Stimulated activated CD8-positive, alpha-beta memory T cell treated with anti-CD3 and anti-CD28 coated beads, Interleukin-15, amount 100 ng/mL, for 4 hours (primary cell): Measurements from ENCODE around the gene CCL4L2.
"Not testable (repeated sequence)": the region's sequence is repeated elsewhere in the genome, so short reads cannot be mapped to it uniquely, and the experiment has no call there.

ENCODE experiments used
- DNase-seq, 2 donors: peaks; one replicate each; pipeline ENCODE4 v3.0.0-alpha.2; 2020; ENCODE audit warnings: low read depth in 2 of 2

The CCL4L2 gene

DNA sequence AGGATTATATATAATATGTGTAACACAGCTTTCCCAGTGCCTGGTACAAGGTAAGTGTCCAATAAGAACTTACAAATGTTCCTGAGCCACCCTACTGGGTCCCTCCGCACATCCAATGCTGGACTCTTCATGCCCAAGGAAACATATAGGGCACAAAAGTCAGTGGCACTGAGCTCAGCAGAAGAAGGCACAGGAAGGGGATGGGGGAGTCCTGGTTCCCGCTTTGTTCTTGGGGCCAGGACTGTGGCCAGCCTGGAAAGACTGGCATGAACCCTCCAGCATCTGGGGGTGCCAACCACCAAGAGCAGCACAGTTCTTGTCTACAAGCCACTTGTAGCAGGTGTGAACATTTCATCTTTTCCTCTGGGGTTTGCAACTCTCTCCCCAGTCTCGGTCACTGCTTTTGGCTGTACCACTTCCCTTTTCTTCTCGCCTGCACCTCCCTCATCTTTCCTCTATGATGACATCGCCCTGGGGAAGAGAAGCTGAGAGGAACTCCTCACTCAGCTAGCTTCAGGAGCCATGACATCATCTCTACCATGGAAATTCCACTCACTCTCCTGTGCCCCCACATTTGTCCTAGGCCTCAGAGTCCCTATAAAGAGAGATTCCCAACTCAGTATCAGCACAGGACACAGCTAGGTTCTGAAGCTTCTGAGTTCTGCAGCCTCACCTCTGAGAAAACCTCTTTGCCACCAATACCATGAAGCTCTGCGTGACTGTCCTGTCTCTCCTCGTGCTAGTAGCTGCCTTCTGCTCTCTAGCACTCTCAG lies at the start of gene CCL4L2:
CCL4L2 (plus strand) TSS at position 625 of the 773 bp plus-strand sequence.
- not testable (repeated sequence) for DNase-seq

DNA sequence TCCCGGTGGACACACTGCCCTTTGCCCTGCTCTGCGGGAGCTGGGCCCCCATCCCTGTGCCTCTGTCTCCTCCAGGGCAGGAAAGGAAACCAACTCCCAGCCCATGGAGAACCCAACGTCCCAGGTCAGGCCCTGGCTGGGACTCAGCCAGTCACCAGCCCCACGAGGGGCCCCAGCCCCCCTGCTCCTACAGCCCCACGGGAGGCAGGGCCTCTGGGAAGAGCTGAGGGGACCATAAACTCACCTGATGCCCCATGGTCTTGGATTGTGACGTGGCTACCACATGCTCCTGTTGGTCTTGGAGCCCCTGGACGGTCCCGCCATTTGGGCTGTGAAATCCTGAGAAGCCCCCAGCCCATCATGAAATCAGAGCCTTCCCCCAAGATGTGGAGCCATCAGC lies 42.0 kb upstream of the CCL4L2 start:
- not testable (repeated sequence) for DNase-seq

DNA sequence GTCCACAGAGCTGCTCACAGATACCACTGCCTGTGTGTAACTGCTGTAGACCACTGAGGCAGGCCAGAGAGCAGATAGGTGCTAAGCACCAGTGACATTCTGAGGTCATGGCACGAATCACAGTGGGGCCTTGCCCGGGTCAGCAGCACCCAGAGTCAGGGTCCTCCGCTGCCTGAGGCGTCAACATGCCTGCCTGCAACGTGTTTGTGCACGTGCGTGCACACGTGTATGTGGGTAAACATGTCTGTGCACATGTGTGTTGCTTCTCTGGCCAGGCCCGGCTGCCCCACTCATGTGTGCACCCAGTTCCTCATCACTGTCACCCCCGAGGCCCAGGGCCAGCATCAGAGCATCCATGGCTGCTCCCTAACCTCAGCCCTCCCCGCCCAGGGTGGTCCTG lies 34.3 kb upstream of the CCL4L2 start, which contains the start of gene TBC1D3B:
TBC1D3B (minus strand) TSS at position 101 of the 400 bp plus-strand sequence. CDS start 1,586 bp downstream, outside the sequence.
- DNase-seq, result not testable (repeated sequence)

DNA sequence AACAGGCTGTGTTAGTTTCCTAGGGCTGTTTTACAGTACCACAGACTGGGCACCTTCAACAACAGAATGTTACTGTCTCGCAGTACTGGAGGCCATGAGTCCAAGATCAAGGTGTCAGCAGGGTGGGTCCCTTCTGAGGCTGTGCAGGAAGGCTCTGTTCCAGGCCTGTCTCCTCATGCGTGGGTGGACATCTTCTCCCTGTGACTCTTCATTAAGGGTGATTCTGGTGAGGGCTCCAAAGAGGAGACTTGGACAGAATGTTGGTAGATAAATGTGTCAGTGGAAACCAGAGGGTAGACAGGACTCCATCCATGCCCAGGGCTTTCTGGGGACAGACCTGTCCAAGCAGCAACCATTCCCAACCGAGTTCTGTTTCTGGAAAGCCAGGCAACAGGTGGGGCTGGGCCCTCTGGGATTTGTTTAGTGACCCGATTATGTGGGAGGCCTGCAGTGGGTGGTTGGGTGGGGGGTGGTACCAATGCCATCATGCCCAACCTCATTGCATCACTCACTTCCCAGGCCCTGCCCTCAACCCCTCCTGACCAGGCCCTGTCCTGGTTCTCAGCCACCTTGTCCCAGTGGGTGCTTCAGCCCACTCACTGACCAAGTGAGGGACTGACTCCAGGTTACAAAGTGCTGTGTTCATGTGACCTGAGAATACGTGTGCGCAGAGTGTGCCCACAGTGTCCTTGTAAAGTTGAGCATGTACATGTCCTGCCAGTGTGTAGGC lies 29.3 kb upstream of the CCL4L2 start:
- DNase-seq, result not testable (repeated sequence)

DNA sequence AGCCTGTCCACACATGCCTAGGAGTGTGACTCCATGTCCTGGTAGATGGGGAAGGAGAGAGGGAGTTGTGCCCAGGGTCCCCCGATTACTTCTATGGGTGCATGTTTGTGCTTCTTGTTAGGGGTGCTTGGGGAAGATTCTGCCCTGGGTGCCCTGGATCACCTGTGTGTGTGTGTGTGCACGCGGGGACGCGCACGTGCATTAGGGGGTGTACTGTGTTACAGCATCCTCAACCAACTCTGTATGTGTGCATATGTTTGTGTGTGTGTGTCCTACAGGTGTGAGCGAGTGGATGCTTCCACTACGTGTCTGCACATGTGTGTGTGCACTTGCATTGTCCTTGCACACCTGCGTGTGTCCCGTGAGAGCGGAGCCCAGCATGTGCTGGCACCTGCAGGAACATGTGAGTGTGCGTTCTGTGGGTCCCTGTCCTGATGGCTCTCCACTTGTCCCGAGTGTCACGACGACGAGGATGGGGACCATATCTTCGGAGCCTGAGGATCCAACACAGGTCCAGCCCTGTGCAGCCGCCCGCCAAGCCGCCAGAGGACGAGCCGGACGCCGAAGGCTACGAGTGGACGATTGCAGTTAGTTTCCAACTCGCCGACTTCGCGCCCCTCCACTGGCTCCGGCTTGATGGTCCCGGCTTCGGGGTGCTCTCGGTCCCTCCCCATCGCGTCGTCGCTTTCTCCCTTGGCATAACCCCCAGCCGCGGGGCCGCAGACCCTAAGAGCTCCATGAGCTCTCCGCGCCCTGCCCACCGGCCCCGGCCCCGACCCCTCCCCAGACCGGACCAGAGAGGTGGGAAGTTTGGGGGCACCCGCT lies 28.5 kb upstream of the CCL4L2 start:
- DNase-seq, result no peak

DNA sequence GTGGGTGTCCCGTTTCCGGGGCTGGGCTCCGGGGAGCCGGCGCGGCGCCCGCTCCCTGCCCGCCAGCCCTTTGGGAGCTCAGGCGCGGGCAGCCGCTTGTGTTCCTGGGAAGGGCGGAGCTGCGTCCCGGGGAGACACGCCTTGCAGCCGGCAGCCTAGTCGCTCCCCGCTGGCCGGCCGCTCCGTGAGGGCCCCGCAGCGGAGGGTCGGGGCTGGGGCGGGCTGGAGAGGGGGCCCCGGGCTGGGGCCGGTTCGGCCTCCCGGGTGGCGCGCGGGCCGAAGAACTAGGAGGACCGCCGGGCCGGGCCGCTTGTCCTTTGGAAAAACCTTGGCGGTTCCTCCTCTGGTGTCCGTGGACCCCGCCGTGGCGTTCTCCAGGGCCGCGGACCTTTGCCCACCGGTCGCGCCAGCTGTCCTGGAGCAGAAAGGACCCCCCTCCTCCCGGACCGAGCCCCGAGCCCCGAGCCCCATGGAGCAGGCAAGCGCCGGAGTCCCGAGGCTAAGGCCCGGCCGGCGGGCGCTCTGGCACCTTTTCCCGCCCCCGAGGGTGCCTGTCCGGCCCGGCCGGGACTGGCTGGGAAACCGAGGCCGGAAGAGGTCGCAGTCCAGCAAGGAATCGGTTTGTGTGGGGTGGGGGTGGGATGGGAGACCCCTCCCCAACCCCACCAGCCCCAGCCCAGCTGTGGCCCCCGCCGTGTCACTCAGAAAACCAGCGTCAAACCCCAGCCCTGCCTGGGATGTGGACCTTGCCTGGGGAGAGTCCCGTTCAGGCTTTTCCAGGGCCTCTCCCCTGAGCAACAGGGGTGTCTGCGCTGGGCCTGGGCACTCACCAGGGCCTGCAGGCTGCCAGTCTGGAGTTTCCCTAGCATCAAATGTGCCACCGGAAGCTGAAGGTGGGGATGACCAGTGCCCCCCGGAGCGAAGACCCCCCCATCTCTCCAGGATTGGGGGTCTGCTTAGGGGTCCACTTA lies 27.6 kb upstream of the CCL4L2 start:
- DNase-seq, result no peak

DNA sequence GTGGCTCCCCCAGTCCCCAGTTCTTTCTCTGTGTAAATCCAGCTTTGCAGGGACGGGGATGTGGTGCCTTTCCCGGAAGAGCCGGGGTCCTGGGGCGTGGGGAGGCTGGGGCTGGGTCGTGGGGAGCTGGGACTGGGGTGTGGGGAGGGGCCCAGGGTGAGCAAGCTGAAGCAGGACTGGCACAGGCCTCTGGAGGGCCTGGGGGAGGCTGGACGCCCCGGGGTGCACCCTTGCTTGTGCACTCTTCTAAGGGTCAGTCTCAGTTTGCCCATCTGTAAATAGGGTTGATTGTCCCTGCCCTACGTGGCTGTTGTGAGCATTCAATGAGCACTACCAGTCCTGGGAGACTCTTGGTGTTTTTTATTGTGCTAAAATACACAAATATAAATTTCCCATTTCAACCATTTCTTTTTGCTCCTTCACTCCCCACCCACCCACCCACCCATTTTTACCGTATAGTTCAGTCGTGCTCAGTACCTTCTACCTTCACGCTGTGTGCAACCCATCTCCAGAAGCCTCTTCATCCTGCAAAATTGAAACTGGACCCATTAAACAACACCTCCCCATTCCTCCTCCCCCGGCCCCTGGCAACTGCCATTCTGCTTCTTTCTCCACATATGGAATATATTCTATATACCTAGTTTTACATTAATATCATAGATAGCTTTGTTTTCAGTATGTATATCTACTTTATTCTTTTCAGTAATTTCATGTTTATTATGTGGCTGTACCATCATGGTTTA lies 26.7 kb upstream of the CCL4L2 start:
- DNase-seq, result no peak

DNA sequence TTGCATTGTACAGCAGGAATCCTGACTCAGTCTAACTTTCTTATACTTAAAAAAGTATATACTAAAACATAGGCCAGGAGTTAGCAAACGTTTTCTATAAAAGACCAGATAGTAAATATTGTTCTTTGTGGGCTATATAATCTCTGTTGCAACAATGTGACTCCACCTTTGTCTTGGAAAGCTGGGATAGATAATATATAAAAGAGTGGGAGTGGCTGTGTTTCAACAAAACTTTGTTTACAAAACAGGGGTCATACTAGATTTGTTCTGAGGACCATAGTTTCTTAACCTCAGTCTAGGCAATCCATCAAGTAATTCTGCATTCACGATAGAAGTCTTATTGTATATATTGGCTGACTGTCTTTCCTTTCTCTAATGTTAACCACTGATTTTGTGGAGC lies 25.4 kb upstream of the CCL4L2 start:
- no peak for DNase-seq

DNA sequence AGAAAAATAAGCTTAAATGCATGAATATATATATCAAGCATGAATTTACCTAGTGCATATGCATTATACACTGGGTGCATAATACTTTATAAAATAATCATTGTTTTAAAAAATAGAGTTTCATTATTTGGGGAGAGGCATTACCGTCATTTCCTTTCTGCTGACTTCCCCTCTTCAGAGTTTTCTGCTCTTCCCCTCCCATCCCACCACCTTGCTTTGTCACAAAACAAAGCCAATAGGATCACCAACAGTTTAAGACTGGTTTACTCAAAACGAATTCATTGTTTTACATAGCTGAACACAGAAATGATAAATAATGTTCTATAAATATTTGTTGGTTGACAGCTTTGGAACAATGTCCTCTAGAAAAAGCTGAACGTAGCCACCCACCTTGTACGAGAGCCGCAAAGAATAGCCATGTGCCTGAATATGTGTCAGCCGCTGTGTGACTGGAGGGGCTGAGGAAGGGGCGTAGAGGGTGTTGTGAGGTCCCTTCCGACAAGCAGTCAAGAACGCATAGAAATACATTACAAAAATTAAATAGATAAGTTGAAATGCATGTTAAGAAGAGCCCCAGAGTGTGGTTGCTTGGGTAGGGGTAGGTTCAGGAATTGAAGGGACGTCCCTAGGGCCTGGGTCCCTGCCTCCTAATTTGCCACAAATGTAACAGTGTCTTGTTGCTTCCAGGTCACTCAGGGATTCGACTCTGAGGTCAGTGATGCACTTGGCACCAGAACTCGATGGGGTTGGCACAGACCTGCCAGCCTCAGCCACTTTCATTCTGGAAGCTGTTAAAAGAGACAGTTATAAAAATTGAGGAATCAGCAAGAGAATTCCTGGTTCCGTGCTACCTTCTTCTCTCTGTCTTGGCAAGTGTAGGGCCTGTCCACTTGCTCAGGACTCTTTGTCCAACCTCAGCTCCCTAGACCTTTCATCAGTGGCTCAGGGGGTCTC lies 23.8 kb upstream of the CCL4L2 start:
- DNase-seq, result not testable (repeated sequence)

DNA sequence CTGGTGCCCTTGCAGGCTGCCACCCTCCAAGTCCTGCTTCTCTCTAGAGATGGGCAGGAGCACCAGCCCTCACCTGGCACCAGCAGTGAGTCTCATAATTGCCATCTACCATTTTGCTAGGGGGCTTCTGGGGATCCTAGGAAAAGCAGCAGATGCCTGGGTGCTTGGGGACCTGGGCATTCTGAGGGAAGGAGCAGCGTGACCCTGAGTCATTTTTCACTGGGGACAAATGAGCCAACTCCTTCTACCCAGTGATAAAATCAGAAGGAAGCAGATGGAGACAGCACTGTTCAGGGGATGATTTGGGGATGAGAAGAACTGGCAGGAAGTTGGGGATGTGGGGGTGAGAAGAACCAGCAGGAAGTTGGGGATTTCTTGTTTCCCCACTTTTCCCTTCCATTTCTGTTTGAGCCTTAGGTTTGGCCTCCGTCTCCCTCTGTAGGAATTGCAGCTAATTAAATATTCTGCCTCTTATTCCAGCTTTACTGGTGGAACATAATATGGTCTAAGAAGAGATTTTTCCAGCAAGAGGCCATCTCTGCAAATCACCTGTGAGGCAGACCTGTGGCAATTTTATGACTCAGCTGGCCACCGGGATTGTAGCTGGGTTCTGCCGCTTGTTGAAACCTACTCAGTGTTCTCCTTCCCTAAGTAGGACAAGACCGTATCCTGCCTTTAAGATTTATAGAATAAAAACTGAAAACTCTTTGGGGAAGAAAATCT lies 22.8 kb upstream of the CCL4L2 start:
- not testable (repeated sequence) for DNase-seq

DNA sequence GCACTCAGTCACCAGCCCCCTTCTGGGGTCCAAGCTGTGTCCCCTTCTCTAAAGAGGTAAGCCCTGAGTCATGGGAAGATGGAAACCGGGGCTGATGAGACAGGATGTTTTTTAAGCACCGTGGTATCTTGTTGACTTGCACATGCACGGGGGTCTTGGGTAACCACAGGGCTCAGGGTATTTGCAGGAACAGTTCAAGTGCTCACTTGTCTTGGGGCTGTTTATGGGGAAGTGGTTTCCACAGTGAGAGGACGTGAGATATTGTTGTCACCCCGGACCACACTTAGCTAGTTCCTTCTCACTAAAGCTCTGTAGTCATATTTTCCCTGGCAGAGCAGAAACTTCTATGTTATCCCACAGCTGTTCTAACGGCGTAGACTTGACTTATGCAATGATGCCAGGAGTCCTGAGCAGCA lies 22.0 kb upstream of the CCL4L2 start:
- peak in 1 of 2 donors; percentile 48 for DNase-seq

DNA sequence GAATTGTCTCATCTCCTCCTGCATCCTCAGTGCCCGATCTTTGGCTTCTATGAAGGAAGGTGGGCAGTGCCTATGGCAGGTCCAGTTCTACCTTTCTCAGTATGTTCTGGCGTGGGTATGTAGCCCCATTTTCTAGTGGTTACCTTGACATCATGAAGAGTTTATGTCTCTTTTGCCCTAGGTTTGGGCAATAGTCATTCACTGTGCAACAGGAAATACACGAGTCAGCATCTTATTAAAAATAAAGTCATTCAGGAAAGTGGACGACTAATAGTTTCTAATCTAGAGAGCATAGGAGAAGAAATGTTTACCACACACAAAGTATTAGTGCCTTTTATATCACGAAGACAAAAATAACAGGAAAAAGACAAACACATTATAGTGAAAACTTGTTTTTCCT lies 20.9 kb upstream of the CCL4L2 start:
- DNase-seq, result not testable (repeated sequence)

DNA sequence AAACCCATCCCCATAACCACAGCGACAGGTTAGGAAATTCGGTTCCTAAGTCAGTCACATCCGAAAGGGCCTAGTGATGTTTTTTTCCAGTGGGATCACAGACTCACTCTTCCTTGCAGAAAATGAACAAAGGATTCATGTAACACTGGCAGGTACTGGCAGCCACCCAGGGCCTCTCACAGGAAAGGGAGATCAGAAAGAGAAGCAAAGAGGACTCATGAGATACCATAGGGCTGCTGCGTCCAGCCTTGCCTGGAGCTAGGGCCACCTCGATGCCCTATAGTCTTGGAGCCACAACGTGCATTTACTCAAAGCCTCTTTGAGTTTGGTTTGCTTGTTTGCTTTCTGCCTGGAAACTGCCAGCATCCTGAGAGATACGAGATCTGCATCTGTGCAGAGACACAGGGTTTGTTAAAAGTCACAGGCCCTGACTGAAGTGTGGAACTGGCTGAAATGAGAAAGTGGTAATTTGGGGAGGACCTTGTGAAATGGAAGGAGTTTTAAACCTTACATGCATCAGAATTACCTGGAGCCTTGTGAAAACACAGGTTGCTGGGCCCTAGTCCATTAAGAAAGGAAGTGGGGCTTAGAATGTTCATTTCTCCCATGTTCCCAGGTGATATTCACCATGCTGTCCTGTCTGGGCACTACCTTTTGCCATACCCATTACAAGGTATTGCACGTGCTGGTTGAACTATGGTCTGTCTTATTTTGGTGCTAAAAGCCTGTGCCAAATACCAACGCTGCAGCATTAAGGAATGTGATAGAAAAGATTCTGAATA lies 20.1 kb upstream of the CCL4L2 start:
- not testable (repeated sequence) for DNase-seq

DNA sequence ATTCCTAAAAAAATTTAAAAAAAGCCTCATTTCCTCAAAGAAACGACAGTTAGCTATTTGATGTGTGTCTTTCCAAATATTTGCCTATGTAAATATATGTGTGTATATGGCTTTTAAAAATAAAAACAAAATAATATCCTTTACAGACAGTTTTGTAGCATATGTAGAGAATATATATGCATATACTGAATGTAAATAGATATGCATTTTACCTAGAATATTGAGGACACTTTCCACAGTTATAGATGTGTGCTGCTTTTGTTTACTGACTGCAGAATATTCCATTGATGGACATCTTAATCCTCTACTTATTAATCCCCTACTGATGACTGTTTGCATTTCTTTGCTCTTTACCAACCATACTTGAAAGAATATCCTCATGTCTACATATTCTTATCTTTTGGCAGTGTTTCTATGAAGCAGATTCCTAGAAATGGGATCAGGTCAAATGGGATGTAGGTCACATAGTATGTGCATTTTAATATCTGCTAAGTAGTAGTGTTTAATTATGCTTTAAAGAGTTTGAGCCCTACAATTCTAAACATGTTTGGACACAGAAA lies 17.6 kb upstream of the CCL4L2 start:
- DNase-seq, result no peak

DNA sequence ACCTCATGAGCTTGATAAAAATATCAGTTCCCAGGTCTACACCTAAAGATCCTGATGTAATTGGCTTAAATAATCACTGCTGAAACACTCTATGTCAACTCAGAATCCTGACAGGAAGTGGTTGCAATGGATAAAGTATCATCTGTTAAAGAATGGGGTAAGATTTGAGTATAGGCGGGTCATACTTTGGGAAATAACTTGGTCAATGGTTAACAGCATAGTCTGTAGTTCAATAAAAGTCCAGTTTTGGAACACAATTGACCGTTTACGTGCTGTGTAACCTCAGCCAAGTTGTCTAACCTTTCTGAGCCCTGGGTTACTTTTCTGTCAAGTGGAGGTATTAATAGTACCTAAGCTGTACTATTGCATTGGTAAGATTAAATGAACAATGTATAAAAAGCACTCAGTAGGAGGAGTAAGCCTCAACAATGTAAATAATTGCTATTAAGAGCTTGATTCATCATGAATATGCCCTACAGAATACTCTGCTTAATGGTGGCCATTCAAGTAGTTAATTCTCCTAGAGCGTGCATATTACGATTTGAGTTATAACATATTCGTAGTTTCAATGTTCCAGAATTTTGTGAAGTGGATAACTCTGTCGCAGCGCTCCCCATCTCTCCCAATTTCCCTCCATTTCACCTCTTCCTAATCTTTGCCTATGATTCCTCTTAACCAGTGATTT lies 16.6 kb upstream of the CCL4L2 start:
- DNase-seq, result not testable (repeated sequence)

DNA sequence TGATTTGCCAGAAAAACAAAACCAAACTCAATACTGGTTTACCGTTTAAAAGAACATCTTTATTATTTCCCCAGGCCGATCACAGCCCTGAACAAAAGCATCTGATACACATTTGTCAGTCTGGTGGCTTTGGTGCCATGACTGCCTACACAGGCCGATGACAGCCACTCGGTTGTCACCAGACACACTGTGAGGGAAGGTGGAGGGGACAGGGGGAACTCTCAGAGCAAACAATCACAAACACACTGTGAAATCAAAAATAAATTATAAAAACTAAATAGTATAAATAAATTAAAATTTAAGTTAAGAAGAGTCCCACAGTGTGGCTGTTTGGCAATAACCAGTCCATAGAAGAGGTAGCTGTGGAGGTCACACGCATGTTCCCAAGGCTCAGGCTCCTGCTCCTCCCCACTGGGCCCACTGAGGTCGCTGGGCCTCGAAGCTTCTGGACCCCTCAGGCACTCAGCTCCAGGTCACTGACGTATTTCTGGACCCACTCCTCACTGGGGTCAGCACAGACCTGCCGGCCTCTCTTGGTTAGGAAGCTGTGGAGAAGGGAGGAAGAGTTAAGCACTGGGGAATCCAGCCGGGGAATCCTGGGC lies 15.9 kb upstream of the CCL4L2 start:
- not testable (repeated sequence) for DNase-seq
